SK-N-MC (cell line): ENCODE data around the gene CTSE.

Experiments used
- DNase-seq: peaks from one replicate; pipeline ENCODE4 v3.0.0-alpha.2; 2011; ENCODE audit warnings: low read depth, low spot score
- H3K27ac ChIP-seq: fragments of 200-600 bp; sonication (generic); 2 replicates; pipeline ENCODE4 v1.5.1; 2016; ENCODE audit warnings: mixed run types
- H3K36me3 ChIP-seq: fragments of 200-600 bp; sonication (generic); 2 replicates; pipeline ENCODE4 v1.6.1; 2017; ENCODE audit warnings: antibody characterized with exemption, low read length, mixed read lengths; ENCODE audit not compliant: insufficient read depth
- H3K4me3 ChIP-seq: fragments of 200-600 bp; sonication (generic); 2 replicates; pipeline ENCODE4 v1.5.1; 2016
- H3K9ac ChIP-seq: fragments of 200-600 bp; sonication (generic); 2 replicates; pipeline ENCODE4 v1.8.0; 2017; ENCODE audit warnings: mixed run types, mixed read lengths; ENCODE audit not compliant: insufficient read length
- H3K9me3 ChIP-seq: fragments of 200-600 bp; sonication (generic); 2 replicates; pipeline ENCODE4 v1.6.1; 2017; ENCODE audit warnings: low read depth, mild to moderate bottlenecking, antibody characterized with exemption, low read length, moderate library complexity, mixed read lengths
- EZH2 ChIP-seq: fragments of 200-600 bp; sonication (generic); IDR thresholded peaks from one replicate; pipeline ENCODE4 v1.6.1; 2017; ENCODE audit warnings: antibody characterized with exemption
- FOXP2 ChIP-seq: optimal IDR thresholded peaks from 2 replicates; pipeline ENCODE3; 2011; ENCODE audit warnings: mild to moderate bottlenecking, moderate library complexity; ENCODE audit not compliant: insufficient read depth; ENCODE audit errors: extremely low read length, control extremely low read depth
- POLR2AphosphoS5 ChIP-seq: IDR thresholded peaks from 2 replicates; pipeline ENCODE4 v1.6.1; 2012; ENCODE audit warnings: mild to moderate bottlenecking, low read depth, low read length, borderline replicate concordance

The CTSE gene

DNA sequence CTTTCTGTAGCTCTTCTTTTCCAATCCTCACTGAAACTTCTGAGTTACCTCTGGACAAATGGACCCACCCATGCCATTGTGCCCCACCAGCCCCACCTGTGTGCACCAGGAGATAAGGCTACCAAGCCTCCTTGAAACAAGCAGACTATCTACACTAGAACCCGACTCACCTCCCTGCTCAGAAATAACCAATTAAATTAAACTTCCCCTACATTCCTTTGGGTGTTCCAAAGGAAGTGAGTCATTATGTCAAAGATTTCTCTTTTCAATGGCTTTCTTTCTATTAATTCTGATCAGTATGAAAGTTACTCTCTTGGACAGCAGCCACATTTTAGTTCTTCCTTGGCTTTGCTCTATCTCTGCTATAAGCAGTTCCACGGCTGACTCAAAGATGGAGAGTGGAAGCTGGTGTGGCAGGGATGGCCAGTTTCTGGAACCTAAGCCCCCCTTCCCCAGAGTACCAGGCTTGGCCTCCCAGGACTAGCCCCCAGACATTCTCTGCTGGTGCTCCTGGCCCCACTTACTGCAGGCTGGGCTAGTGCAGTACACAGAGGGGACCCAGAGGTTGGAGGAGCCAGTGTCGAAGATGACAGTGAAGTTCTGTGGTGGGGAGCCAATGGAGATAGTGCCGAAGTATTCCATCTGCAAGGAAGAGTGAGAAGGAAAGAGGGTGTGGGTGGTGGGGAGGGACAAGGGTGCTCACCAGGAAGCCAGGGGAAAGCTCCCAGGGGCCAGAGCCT, 1.9 kb downstream of the CTSE start:
- no peak for TF ChIP-seq FOXP2
- Histone ChIP-seq H3K36me3 (no peaks in the 10 kb centered on the region), H3K27ac (no peak overlapping the region), H3K9me3 (no peaks in the 10 kb centered on the region), H3K9ac (no peak overlapping the region), H3K4me3 (no peak overlapping the region)
- no peak for DNase-seq

GRCh38 chr1:206021008-206021625, 2.6 kb downstream of the CTSE start:
- Histone ChIP-seq H3K4me3 (no peak overlapping the region), H3K36me3 (no peaks in the 10 kb centered on the region), H3K27ac (no peak overlapping the region), H3K9ac (no peak overlapping the region), H3K9me3 (no peaks in the 10 kb centered on the region)
- no peak for TF ChIP-seq FOXP2
- no peak for TF ChIP-seq POLR2AphosphoS5
- no peak for TF ChIP-seq EZH2
- DNase-seq: no peak

DNA sequence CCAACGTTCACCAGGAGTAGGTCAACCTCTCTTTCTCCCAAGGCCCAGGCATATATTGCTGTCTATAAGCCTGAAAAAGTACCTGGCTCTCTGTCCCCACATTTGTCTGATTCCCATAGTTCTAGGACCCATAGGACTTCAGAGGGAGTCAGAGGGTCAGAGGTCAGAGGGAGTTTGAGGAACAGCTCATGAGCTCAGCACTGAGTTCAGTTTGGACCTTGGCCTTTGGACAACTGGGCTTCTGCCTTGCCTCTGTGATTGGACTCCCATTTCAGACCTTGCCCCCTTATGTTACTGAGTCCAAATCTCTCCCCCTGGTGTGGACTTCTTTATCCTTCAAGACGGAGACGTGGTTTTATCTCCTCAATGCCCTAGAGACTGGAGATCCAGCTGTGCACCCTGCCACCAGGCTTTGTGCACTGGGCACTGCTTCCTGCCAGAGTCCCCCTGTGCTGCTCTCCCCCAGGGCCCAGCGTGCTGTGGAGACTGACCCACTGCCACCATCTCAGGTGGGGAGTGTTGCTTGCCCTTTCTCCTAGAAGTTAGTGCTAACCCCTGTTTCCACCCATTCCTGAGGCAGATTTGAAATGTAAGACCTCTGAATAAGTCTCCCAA, 3.2 kb downstream of the CTSE start:
- no peak overlapping the region for H3K9ac ChIP-seq
- no peaks in the 10 kb centered on the region for H3K36me3 ChIP-seq
- no peak for DNase-seq
- TF ChIP-seq POLR2AphosphoS5 (no peak), FOXP2 (no peak), EZH2 (no peak)
- no peak overlapping the region for H3K4me3 ChIP-seq
- no peak overlapping the region for H3K27ac ChIP-seq
- no peaks in the 10 kb centered on the region for H3K9me3 ChIP-seq

DNA sequence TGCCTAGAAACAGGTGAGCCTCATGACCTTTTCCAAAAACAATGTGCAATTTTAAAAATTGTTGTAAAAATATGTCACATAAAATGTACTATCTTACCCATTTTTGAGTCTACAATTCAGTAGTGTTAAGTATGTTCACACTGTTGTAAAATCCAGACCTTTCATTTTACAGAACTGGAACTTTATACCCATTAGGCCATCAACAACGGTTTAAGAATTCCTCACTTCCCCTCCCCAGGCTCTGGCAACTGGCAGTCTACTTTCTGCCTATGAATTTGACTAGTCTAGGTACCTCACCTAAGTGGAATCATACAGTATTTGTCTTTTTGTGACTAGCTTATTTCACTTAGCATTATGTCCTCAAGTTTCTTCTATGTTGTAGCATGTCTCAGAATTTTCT, 8.6 kb downstream of the CTSE start:
- no peak for DNase-seq

GRCh38 chr1:206014601-206015000, 9.1 kb downstream of the CTSE start:
- no peak for DNase-seq
- Histone ChIP-seq H3K36me3 (no peaks in the 10 kb centered on the region), H3K27ac (no peak overlapping the region), H3K4me3 (no peak overlapping the region), H3K9me3 (no peaks in the 10 kb centered on the region), H3K9ac (no peak overlapping the region)
- TF ChIP-seq FOXP2 (no peak), POLR2AphosphoS5 (no peak), EZH2 (no peak)

More for the DNA sequence above, 8.6 kb downstream of the CTSE start:
- H3K27ac ChIP-seq: no peak overlapping the region
- no peaks in the 10 kb centered on the region for H3K36me3 ChIP-seq
- H3K9ac ChIP-seq: no peak overlapping the region
- no peaks in the 10 kb centered on the region for H3K9me3 ChIP-seq
- H3K4me3 ChIP-seq: no peak overlapping the region
- TF ChIP-seq EZH2 (no peak), FOXP2 (no peak), POLR2AphosphoS5 (no peak)

DNA sequence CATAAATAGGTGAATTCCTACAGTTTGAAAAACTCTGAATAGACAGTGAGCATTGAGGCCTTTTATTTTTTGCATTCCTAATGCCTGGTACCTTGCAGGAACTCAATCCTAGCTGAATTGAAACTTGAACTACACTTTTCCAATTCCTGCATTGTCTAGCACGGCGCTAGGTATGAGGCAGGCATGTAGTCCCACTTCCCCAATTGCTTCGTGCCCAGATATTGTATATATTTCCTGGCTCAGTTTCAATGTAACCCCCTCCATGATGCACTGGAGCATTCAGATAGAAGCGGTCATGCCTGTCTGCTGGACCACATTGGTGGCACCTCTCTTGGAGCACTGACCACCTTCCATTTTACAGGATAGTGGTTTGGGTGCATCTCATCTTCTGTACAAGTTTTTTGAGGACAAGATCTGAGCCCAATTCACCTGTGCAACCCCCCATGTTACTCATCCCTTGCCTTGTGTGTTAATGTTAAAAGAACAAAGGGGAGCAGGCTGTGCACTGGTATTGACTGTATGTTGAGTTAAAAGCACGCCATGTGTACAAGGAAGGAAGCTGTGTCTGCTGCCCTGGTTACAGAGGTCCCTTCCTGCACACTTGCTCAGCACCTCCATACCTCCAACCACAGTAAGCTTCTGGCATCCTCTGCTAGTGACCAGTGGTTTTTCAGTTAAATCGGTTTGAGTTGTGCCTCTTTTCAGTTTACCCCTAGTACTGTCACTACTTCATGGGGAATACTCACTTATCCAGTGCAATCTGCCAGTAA, 10.5 kb downstream of the CTSE start:
- no peak overlapping the region for H3K9ac ChIP-seq

DNA sequence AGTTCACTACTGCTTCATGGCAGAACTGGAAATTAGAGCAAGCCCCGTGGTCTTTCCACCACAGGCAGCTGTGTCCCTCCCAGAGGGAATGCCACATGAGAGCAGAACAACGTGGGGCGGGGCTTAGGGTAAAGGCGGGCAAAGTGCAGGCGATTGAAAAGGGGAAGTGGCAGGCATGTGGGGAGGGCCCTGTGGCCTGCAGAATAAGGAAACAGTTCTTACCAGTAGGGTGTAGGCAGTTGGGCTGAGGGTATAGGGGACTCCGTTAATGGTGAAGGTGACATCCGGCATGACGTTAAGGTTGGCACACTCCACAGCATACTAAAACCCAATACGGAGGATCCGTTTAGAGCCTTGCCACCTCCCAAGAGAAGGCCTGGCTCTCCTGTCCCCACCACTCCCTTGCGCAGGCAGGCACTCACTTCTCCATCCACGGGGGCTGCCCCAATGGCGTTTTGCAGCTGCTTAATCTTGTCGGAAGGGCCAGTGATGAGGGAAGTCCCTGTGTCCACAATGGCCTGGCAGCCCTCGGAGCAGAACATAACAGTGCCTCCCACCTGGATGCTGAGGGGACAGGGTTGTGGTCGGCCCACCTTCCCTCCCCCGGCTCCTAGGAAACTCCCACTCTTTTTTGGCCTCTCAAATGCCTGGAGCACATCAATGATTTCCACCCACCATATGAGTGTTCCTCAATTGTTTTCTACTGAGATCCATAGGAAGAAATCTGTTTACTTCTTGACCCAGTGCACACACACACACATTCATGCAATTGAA, 11.4 kb downstream of the CTSE start:
- no peak overlapping the region for H3K27ac ChIP-seq
- no peaks in the 10 kb centered on the region for H3K36me3 ChIP-seq
- no peak overlapping the region for H3K9ac ChIP-seq
- H3K4me3 ChIP-seq: no peak overlapping the region
- no peak for DNase-seq
- no peaks in the 10 kb centered on the region for H3K9me3 ChIP-seq
- no peak for TF ChIP-seq POLR2AphosphoS5

More for the DNA sequence above, 10.5 kb downstream of the CTSE start:
- Histone ChIP-seq H3K9me3 (no peaks in the 10 kb centered on the region), H3K4me3 (no peak overlapping the region), H3K27ac (no peak overlapping the region), H3K36me3 (no peaks in the 10 kb centered on the region)
- DNase-seq: no peak
- TF ChIP-seq EZH2: no peak
- no peak for TF ChIP-seq FOXP2
- TF ChIP-seq POLR2AphosphoS5: no peak

DNA sequence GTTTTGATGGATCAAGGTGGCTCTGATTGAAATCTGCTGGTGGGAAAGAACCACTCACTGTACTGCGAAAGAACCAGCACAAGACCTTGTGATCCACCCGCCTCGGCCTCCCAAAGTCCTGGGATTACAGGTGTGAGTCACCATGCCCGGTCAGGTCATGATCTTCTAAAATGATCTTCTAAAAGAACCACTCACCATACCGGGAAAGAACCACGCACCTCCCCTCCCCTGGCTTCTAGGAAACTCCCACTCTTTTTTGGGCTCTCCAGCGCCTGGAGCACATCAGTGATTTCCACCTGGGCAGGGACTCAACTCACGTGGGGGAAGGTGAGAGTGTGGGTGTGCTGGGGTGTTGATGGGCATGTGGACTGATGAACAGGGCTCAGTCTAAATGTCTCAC, 12.6 kb downstream of the CTSE start:
- Histone ChIP-seq H3K4me3 (no peak overlapping the region), H3K9me3 (no peaks in the 10 kb centered on the region), H3K9ac (no peak overlapping the region), H3K27ac (no peak overlapping the region), H3K36me3 (no peaks in the 10 kb centered on the region)
- TF ChIP-seq POLR2AphosphoS5 (no peak), FOXP2 (no peak), EZH2 (no peak)
- no peak for DNase-seq
